Lung (tissue), 12 donors: ENCODE results near the gene FBXO31. TPM values are rescaled to one million over a fixed set of nuclear protein-coding genes. Genes with fewer than 3 reads are reported as not detected.

Source experiments
- ATAC-seq: fragments of 200-7000 bp; cut with Tn5 transposase; one replicate; pipeline ENCODE4 v1.9.1; 2020; ENCODE audit warnings: moderate number of reproducible peaks; ENCODE audit not compliant: insufficient read depth, low FRiP score
- DNase-seq, 3 donors: peaks; one replicate each; pipeline ENCODE4 v3.0.0-alpha.2; 2013 to 2017
- H3K27ac ChIP-seq, 2 donors: one replicate each; pipeline ENCODE4 v1.5.1; 2013; ENCODE audit warnings: mild to moderate bottlenecking in 2 of 2, moderate library complexity in 2 of 2, control low read depth in 1 of 2, inconsistent platforms in 1 of 2, low read depth in 1 of 2, low read length in 1 of 2
- H3K27me3 ChIP-seq, 3 donors: one replicate each; pipeline ENCODE4 v1.5.1; 2013; ENCODE audit warnings: low read length in 2 of 3; ENCODE audit not compliant: control insufficient read depth in 3 of 3, insufficient read depth in 3 of 3
- H3K36me3 ChIP-seq, 4 donors: one replicate each; pipeline ENCODE4 v1.5.1; 2013; ENCODE audit warnings: low read length in 4 of 4, mild to moderate bottlenecking in 1 of 4, moderate library complexity in 1 of 4; ENCODE audit not compliant: control insufficient read depth in 4 of 4, insufficient read depth in 4 of 4
- H3K4me1 ChIP-seq, 5 donors: one replicate each; pipeline ENCODE4 v1.5.1; 2013; ENCODE audit warnings: low read length in 5 of 5, mild to moderate bottlenecking in 2 of 5, moderate library complexity in 1 of 5; ENCODE audit not compliant: control insufficient read depth in 5 of 5, insufficient read depth in 5 of 5
- H3K4me3 ChIP-seq: one replicate; pipeline ENCODE4 v1.5.1; 2013; ENCODE audit warnings: mild to moderate bottlenecking, control low read depth, moderate library complexity
- H3K9ac ChIP-seq, 2 donors: one replicate each; pipeline ENCODE4 v1.5.1; 2013; ENCODE audit warnings: low read length in 2 of 2, control low read depth in 1 of 2; ENCODE audit not compliant: insufficient read depth in 1 of 2
- H3K9me3 ChIP-seq, 4 donors: one replicate each; pipeline ENCODE4 v1.5.1; 2013; ENCODE audit warnings: low read length in 3 of 4, mild to moderate bottlenecking in 1 of 4, moderate library complexity in 1 of 4; ENCODE audit not compliant: control insufficient read depth in 4 of 4, insufficient read depth in 3 of 4
- CTCF ChIP-seq: IDR thresholded peaks from 2 replicates; pipeline ENCODE4 v1.5.1; 2012; ENCODE audit warnings: mild to moderate bottlenecking; ENCODE audit errors: control extremely low read depth, extremely low read depth
- WGBS, 2 donors: extraction: QIAGEN DNeasy Blood & Tissue Kit; methylation state at CpG; one replicate each; pipeline ENCODE4 v1.1.7; 2013; 5-methylcytosine and 5-hydroxymethylcytosine counted together
- polyA plus RNA-seq, 2 donors: library from polyadenylated mRNA; stranded (reverse); fragments of 200-250 nt; gene quantifications; one replicate each; pipeline ENCODE4 v1.2.1, GENCODE V29; 2013
- total RNA-seq, 2 donors: library from RNA; depleted of rRNA in 1 of 2; stranded (reverse); fragments of >200 nt in 1 of 2; gene quantifications; one replicate each; pipeline ENCODE4 v1.2.1, GENCODE V29; 2014 to 2021
- donor health status: control.
- donor health status: control.
- donor health status: Bipolar disorder and iron deficiency.
- donor health status: healthy.
- donor health status: DM: yes; HTN: yes; CAD: no.

The FBXO31 gene
- total and polyA plus RNA-seq, 4 donors = 10.1 to 35.1 (median 23.2) TPM

- TF ChIP-seq CTCF = no peak
- 84 to 85% methylated on average over 20 of the region's 20 CpGs for WGBS, 2 donors
- Histone ChIP-seq H3K27me3 (no peaks in the 10 kb centered on the region), H3K36me3 (peaks cover 0 to 3% (median 0%) of the 10 kb centered on the region in 4 donors), H3K4me3 (no peak overlapping the region), H3K9ac (no peak overlapping the region), H3K27ac (no peak overlapping the region), H3K4me1 (peaks cover 3 to 20% (median 6%) of the 10 kb centered on the region in 5 donors), H3K9me3 (no peaks in the 10 kb centered on the region)
- ATAC-seq (no peak), DNase-seq (no peak)
Observed at GRCh38 chr16:87321336-87322107, 62.1 kb downstream of the FBXO31 start.

GRCh38 chr16:87320510-87321227, 62.9 kb downstream of the FBXO31 start:
- Histone ChIP-seq H3K9me3 (no peaks in the 10 kb centered on the region), H3K27me3 (no peaks in the 10 kb centered on the region), H3K27ac (no peak overlapping the region), H3K4me1 (peaks cover 3 to 15% (median 6%) of the 10 kb centered on the region in 5 donors), H3K9ac (no peak overlapping the region), H3K4me3 (no peak overlapping the region), H3K36me3 (peaks cover 0 to 3% (median 0%) of the 10 kb centered on the region in 4 donors)
- no peak for TF ChIP-seq CTCF
- no peak for DNase-seq
- no peak for ATAC-seq
- 88 to 91% methylated on average over 12 of the region's 12 CpGs for WGBS, 2 donors

GRCh38 chr16:87319997-87320491, 63.5 kb downstream of the FBXO31 start:
- 86 to 94% methylated on average over 7 of the region's 7 CpGs for WGBS, 2 donors
- DNase-seq (no peak), ATAC-seq (no peak)
- Histone ChIP-seq H3K27ac (no peak overlapping the region), H3K4me3 (no peak overlapping the region), H3K27me3 (no peaks in the 10 kb centered on the region), H3K4me1 (peaks cover 3 to 15% (median 6%) of the 10 kb centered on the region in 5 donors), H3K9me3 (no peaks in the 10 kb centered on the region), H3K9ac (no peak overlapping the region), H3K36me3 (peaks cover 0 to 3% (median 0%) of the 10 kb centered on the region in 4 donors)
- TF ChIP-seq CTCF = no peak
